CD4-positive, alpha-beta T cell treated with Interferon alpha-2 for 1 hour (primary cell): ENCODE data around the gene FAM124B.
A peak's percentile ranks its signal among the peaks of the same experiment; 100 is the strongest.

Source experiments
- DNase-seq, 2 donors: peaks; one replicate each; pipeline ENCODE4 v3.0.0-alpha.2; 2020 to 2022

FAM124B gene, protein sequence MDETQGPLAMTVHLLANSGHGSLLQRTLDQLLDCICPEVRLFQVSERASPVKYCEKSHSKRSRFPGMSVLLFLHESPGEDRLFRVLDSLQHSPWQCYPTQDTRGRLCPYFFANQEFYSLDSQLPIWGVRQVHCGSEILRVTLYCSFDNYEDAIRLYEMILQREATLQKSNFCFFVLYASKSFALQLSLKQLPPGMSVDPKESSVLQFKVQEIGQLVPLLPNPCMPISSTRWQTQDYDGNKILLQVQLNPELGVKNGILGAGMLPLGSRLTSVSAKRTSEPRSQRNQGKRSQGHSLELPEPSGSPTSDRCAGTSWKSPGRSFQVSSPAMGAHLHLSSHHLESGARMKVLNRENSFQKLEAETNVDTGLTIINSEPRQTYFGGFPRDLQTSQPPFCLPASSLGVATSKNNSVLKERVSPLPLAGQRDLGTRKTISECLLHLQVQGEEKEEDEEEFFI

DNA sequence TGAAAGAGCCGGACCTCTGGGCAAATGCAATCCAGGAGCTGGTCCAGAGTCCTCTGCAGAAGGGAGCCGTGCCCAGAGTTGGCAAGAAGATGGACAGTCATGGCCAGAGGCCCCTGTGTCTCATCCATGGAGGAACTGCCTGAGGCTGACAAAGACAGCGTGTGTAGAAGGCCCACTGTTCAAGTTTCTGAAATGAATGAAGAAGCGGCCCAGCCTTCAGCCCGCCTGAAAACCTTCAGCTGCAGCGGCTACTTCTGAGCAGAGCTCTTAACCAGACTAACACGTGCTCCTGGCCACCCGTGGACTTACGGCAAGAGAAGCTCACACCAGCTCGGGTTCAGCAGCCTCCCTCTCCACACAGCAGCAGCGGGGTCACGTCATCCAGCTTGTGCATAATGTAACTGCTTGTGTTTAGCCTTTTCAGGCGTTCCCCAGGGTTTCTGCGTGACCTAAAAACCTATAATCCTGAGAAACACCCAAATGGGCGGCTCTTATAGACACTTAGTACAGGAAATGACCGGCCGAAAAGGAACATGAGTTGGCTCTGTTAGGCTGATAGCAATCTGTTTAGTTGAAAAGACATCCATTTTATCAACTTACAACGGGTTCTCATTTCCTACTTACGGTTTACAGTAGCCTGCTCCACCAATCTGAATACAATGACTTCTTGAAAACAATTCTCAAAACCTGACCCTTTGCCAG lies at the start of gene FAM124B:
FAM124B (minus strand) TSS at position 467 of the 702 bp plus-strand sequence; CDS start at position 128, 339 bp downstream.
- DNase-seq: peak; percentile 48 to 54

DNA sequence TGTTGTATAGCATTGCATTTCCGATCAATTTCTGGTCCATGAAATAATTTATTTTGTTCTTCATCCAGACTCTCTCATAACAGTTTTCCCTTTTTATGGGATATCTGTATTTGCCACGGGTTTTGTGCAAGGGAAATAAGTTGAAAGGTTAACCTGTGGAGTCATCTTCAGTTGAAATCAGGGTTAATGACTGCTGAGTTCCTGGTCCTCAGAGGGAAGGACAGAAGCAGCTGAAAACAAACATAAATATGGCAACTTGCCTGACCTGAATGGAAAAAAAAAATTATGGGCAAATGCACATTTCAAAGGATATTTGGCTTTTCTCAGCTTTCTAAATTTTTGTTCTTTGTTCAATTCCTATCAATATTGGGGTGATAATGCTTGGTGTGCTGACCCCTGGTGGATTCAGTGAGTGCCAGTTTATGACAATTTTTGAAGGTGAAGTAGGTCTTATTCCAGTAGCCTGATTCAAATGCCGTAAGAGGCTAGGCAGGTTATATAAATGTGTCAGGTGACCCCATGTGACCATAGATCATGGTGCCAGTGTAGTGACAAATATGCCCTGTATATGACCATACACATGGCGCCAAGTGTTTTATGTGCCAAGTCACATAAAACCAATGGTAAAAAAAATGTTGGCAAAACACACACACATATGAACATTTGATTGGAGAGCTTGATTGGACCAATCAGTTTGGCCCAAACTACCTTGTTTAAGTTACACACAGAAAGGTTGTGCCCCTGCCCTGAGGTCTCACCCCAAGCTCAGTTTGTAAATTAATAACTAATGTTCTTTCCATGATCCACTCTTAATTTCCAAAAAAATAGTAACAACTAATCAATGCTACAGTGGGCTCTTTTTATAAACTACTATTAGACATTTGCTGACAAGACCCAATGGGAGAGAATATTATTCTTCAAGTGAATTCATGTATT lies 47.6 kb upstream of the FAM124B start:
- DNase-seq: peak; percentile 7 to 14

DNA sequence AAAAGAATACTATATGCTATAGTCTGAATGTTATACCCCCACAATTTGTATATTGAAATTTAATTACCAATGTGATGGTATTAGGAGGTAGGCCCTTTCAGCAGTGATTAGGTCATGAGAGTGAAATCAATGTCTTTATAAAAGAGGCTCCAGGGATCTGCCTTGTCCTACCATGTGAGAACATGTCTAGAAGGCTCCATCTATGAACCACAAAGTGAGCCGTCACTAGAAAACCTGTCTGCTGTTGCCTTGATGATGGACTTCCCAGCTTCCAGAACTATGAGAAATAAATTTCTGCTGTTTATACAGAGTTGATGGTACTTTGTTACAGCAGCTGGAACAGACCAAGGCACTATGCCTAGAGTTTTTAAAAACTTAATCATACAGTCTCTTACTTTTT lies 46.3 kb upstream of the FAM124B start:
- no peak for DNase-seq

DNA sequence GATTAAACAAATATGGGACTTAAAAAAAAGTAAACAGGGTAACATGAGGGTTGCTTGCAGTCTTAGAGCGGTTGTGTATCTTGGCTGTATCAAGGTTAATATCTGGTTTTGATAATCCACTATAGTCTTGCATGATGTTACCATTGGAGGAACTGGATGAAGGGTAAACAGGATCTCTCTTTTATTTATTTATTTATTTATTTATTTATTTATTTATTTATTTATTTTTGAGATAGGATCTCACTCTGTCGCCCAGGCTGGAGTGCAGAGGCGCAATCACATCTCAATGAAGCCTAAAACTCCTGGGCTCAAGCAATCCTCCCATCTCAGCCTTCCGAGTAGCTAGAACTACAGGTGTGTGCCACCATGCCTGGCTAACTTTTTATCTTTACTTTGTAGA lies 42.9 kb upstream of the FAM124B start:
- DNase-seq: no peak

DNA sequence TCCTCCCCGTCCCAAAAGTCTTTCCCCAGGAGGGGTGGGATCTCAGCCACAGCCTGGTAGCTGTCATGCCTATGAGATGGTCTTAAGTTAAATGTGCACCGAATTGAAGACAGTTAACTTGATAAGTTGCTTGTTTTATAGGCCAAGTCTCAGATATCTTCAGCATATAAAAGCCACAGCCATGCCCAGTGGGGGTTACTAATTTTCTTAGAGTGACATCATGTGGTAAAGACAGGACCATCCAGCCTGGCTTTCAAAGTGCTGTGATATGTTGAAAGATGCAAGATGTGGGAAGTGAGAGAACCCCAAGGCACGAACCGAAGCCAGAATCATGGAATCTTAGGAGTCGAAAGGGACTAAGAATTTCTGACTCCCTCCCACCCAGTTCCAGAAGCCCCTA lies 42.1 kb upstream of the FAM124B start:
- DNase-seq: no peak

DNA sequence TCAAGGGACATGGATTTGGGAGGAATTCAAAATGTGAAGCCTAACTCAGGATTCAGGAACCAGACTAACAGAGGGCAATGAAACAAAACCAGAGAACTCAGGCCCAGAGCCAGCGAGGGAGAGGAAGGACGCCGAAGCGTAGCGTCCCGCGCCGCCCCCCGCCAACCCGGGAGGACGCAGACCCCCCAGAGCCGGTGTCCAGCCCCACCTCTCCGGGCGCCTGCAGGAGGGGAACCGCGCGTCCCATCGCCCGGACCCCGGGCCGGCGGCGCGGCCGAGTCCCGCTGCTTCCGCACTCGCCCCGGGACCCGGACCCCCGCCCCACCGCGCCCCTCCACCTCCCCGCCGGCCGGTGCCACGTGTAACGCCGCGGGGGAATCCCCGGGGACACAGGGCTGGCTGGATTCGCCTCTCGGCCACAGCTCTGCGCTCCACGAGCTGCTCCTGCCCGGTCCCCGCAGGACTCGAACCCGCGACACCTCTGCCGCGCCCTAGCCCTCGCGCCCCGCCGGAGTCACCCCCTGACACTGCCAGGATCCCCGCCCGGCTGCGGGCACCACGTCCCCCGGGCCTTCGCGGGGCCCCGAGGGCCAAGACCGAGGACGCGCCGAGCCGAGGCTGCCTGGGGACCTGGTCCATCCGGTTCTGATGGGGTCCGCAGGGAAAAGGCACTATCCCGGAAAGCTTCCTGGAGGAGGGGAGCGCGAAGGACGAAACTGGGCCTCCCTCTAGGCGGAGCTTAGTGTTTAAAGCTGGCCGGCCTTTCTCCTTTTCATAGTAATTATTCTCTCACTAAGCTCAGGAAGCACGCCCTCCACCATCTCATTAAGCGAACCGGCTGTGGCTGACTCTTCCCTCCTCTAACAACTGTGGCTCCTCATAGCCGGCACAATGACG lies 40.4 kb upstream of the FAM124B start:
- no peak for DNase-seq

DNA sequence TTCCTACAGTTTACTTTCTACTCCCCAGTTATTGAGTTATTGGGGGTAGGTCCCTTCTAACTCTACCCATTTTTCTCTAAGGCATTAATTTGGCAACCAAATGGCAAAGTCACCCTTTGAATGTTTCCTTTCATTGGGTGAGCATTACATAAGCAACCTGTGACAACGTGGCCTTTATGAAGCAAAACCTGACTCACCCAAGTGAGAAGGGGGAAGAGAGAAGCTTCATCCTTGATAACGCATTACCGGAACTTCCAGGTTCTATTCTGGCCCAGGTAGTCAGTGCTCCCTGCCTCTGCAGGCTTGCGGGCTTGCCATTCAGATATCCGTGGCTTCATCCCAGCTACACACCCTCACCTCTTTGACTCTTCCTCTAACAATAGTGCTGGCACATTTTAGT lies 39.1 kb upstream of the FAM124B start:
- DNase-seq: no peak

DNA sequence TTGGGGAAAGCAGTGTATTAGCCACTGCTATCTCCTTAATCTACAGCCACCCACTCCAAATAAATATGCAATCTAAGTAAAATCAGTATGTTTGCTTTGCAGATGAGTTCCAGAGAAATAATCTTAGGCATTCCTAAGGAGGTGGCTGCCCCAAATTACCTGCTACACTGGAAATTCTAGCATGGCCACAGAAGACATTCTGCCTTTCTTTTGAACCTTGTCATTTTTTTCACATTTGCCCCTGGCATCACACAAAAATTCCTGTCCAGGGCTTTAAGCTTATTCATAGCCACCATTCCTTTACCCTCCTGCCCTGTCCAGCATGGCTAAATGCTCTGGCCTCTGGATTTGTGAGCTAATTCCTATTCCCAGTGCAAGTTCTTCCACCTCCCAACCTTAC lies 36.8 kb upstream of the FAM124B start:
- no peak for DNase-seq

DNA sequence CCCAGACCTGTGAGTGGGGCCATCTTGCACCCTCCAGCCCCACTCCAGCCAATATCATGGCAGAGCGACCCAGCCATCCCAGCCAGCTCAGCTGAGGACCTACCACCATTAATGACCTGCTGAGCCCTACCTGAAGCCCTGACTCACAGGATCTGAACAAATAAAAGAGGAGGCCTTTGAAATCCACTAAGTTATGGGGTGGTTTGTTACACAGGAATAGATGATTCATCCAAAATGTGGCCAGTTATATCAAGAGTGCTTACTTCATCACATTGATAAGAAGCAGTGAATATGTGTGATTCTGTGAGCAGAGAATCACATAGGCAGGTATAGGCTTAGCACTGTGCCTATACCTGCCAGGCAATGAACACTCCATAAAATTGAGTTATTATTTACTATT lies 34.7 kb upstream of the FAM124B start:
- no peak for DNase-seq

DNA sequence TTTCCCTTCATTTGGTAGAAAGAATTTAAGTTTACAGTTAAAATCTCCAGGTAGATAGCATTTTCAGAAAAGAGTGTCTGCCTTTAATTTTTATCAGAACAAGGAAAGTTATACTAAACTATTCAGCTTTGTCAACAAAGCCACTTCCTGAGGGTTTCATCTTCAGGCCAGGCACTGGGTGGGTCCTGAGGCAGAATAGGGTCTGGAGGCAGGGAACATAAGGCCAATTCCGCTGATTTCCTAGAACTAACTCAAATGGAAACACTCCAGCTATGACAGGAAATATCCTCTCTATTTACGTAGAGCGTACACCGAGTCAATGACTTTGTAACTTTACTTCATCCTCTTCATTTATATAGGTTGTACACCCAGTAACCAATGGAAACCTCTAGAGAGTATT lies 32.7 kb upstream of the FAM124B start:
- no peak for DNase-seq

DNA sequence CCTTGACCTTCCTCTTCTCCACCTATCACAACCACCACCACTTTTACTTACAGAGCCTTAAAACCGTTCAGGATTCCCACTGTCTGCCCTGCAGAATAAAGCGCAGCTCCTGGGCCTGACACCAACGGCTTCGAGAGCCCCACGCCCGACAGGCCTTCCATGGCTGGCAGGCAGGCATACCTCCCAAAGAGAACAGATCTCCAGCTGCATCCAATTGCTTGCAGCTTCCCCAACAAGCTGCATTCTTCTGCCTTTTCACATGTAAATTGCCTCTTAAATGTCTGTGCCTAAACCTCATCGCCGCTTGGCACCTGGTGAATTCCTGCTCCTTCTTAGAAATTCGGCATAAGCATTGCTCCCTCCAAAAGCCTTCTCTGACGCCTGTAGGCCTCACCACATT lies 31.5 kb upstream of the FAM124B start:
- no peak for DNase-seq

DNA sequence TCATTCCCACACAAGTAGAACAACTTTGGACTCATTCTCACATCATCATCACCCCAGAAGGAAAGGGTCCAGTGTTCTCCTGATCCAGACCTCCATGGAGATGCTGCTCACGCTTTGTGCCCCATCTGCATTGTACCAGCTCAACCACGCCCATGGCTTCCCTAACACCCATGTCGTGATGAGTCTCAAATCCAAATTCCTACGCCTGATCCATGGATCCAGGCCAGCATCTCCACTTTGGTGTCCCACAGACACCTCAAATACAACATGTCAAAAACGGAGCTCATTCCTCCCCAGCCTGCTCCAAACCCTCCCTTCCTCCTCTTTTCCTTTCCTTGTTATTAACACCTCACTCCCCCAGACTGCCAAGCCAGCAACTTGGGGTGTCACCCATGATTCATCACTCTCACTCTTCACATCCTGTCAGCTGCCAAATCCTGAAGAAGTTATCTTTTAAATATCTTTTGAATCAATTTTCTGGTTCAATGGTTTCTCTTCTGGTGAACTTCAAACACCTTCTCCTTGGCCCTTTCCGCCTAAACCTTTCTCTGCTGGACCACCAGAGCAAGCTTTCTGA lies 30.2 kb upstream of the FAM124B start:
- DNase-seq: no peak

DNA sequence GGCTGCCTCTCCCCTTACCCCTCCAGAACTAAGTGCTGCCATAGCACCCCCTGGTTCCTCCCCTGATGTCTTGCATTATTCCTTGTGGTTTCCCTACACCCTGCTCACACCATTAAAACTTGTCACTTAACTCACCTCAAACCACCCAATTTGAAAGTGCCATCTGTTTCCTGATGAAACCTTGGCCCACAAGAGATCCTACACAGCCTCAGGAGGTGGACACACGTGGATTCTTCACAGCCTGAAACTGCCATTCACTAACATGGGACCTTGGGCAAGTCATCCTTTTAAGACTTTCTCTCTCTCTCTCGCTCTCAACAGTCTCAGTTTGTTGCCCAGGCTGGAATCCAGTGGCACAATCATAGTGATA lies 27.5 kb upstream of the FAM124B start:
- no peak for DNase-seq

DNA sequence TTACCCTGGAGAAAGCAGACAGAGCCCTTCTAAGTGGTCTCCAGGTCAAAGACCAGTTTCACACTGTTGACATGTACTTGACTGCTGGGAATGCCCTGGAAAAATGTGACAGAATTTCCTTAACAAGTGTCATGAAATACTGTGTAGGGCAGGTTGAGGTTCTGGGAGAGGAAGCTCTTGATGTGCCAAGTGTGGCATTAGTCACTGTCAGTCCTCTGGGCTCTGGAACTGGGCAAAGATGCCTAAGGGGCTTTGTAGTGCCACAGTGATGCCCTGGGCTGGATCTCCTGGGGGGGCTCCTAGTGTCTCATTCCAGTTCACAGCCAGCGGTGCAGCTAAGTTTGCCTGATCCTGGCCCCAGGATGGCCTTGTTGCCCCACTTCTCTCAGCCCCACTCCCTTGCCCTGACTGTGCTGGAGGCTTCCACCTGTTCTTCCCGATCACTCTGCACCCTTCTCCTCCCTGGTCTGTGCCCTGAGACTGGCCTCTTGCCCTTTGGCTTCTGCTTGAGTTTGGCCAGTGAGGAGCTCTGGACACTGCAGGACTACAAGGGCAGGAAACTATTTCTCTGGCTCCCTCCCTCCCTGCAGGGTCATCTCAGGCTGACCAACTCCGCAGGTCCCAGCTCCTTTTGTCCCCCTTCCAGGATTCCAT lies 27.0 kb upstream of the FAM124B start:
- DNase-seq: no peak

DNA sequence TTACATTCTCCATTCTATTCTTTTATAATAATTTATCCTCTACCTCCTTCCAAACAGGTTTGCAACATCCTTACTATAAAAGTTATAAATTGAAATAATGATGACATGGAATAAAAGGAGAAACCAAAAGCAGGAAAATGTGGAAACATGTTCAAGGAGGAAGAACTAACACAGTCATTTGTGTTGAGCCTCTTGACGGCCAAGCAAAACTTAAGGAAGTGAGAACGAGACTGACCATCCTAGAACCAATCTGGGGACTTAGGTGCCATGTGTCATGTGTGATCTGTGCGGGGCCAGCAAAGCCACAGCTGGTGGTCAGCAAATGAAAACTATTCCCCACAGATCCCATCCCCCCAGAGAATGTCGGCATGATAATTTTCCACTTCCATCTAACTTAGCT lies 25.6 kb upstream of the FAM124B start:
- no peak for DNase-seq

DNA sequence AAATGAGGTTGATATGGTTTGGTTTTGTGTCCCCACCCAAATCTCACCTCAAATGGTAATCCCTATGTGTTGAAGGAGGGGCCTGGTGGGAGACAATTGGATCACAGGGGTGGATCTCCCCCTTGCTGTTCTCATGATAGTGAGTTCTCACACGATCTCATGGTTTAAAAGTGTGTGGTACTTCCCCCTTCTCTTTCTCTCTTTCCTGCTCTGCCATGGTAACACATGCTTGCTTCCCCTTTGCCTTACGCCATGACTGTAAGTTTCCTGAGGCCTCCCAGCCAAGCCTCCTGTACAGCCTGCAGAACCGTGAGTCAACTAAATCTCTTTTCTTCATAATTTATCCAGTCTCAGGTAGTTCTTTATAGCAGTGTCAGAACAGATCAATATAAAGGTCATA lies 24.7 kb upstream of the FAM124B start:
- no peak for DNase-seq

DNA sequence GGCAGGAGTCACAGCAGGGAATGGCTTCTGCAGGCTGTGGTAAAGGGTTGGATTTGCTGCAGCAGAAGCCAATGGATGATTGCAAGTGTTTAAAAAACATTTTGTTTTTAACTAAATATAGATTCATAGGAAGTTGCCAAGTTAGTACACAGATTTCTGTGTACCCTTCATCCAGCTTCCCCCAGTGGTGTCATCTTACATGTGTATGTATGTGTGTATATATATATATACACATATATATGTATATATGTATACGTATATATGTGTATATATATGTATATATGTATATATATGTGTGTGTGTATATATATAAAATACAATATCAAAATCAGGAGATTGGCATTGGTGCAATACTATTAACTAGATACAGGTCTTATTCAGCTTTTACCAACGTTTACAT lies 19.2 kb upstream of the FAM124B start:
- no peak for DNase-seq

DNA sequence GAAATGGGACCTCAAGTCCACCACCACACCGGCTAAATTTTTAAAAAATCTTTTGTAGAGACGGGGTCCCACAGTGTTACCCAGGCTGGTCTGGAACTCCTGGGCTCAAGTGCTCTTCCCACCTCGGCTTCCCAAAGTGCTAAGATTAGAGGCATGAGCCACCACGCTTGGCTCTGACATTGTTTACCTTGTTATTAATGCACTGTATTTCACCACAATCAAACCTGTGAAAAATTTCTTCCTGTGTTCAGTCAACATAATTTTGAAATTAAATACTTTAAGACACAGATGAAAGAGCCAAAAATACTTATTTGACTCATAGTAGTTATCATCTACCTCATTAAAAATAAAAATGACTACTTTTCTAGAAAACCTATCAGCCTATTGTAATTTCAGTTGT lies 16.0 kb upstream of the FAM124B start:
- no peak for DNase-seq

DNA sequence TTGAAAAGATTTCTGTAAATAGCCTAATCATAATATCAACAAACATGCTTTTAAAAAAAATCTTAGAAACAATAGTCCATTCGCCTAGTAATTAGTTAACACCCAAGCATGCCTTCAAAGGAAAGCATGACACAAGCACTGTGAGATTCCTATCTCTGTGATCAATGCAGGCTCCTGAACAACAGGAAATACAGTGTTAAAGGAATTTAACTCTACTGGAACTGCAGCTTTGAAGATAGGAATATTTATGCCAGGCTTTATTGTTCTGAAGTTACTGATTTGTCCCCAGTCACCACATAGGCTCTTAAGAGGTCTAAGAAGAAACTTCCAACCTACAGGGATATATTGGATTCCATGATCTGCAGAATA lies 15.4 kb upstream of the FAM124B start:
- DNase-seq: no peak

DNA sequence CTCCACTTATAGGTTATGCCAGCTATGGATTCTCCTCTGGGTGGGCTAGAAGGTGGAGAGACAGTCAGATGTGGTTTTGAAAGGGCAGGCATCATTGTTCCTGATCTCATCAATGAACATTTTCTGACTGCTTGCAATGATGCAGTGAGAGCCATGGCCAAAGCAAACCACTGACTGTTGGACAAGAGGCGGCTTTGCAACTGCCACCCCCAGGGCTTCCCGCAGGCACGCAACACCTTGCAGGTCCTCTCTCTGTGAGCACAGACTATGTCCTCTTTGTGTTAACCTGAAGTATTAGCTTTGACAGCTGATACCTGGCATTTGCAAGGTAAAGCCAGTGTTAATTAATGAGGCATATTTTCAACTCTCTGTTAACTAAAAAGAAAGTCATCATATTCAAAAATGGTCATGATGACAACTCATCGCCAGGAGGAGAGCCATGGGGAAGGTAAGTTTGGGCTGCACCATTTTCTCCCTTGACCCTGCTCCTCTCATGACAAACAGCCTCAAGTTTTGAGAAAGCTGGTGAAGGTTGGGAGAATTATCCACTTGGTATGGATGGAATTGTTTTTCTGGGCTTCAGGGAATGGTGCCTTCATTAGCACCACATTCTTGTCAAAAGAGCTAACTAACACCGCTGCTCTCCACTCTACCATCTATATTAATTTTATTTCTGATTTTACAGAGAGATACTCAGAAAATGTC lies 14.9 kb upstream of the FAM124B start:
- DNase-seq: no peak

DNA sequence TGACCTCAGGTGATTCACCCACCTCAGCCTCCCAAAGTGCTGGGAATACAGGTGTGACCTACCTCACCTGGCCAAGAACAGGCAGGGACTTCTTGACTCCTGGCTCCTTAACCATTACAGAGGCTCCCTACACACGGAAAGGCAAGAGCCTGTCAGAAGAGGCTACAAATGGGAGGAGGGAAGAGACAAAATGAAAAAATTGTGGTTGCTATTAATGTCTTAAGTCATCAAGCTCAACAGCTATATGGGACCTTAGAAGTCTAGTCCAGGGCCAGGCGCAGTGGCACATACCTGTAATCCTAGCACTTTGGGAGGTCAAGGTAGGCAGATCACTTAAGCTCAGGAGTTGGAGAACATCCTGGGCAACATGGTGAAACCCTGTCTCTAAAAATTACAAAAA lies 11.5 kb upstream of the FAM124B start:
- no peak for DNase-seq
